Loucy (cell line): ENCODE results near the gene C1QL2.

Source experiments
- CTCF ChIP-seq: fragments of 200-600 bp; sonication (generic); conservative IDR thresholded peaks from 2 replicates; pipeline ENCODE4 v1.5.1; 2014; ENCODE audit warnings: mild to moderate bottlenecking, antibody characterized with exemption, low read length
- EZH2phosphoT487 ChIP-seq: fragments of 200-600 bp; IDR thresholded peaks from 2 replicates; pipeline ENCODE4 v1.6.1; 2018; ENCODE audit warnings: antibody characterized with exemption, mild to moderate bottlenecking, moderate library complexity, borderline replicate concordance

- TF ChIP-seq CTCF = no peak
- no peak for TF ChIP-seq EZH2phosphoT487
Measured at GRCh38 chr2:119149611-119150010, 8.9 kb downstream of the C1QL2 start.
